ENCODE results near the gene CACNA2D1. TPM values are rescaled to one million over a fixed set of nuclear protein-coding genes. Genes with fewer than 3 reads are reported as not detected.

The CACNA2D1 gene
- total and polyA plus RNA-seq, 8 donors = 1.8 to 72.7 (median 5.7) TPM

DNA sequence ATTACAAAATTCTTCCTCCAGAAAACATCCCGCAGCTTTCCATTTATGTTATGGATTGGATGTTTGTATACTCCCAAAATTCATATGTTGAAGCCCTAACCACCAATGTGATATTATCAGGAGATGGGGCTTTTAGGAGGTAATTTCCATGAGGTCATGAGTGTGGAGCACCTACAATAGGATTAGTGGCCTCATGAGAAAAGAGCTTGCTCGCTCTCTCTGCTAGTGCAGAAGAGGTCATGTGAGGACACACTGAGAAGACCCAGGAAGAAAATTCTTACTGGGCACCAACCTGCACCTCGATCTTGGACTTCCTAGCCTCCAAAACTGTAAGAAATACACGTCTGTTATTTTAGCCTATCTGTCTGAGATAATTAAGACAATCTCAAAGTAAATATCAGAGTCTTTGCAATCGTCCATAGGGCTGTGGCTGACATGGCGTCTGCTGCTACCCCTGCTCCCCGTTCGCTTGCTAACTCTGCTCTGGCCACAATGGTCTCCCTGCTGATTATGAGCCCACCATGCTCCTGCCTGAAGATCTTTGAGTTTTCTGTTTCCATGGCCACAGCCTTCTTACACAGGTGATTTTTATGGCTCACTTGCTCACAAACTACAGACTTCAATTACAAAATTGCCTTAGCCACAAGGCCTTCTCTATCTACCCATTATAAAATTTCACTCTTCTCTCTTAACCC lies 333.3 kb downstream of the CACNA2D1 start:
- Histone ChIP-seq H3K36me3 (no peaks in the 10 kb centered on the region), H3K27ac (no peak overlapping the region), H3K27me3 (no peaks in the 10 kb centered on the region), H3K4me1 (no peaks in the 10 kb centered on the region), H3K9me3 (no peaks in the 10 kb centered on the region), H3K4me3 (no peak overlapping the region)
- WGBS, 5 donors = 76 to 88% (median 85%) methylated on average over 7 to 8 of the region's 8 CpGs
- intact Hi-C loops (cut with DNase I; ENCODE audit: low total_unique reads) = no loop called here
- DNase-seq = no peak
- no peak for TF ChIP-seq POLR2A (IDR thresholded peaks at IDR 0.05)
- no peak for TF ChIP-seq CTCF (IDR thresholded peaks at IDR 0.05)
- no peak for TF ChIP-seq POLR2AphosphoS5 (IDR thresholded peaks at IDR 0.05)
- no peak for TF ChIP-seq EP300 (IDR thresholded peaks at IDR 0.05)

DNA sequence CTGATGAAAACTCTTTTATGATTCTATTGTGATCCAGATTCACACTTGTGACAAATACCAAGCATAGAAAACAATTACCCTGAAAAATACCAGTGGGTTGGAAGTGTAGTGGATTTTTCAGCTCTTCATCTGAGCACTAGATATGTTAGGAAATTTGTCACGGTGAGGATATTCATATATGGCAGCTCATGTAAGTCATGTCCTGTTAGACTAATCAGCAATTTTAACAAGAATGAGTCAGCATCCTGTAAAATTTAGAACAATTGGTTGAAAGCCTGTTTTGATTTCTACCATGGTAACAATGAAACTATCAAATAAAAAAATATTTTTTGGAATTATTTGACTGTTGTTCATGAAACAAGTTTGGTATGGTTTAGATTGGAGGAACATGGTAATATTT lies 334.3 kb downstream of the CACNA2D1 start:
- Histone ChIP-seq H3K36me3 (no peaks in the 10 kb centered on the region), H3K4me1 (no peaks in the 10 kb centered on the region), H3K27me3 (no peaks in the 10 kb centered on the region), H3K9me3 (no peaks in the 10 kb centered on the region), H3K27ac (no peak overlapping the region), H3K4me3 (no peak overlapping the region)
- WGBS, 5 donors = 57 to 81% (median 71%) methylated on average over 1 of the region's 1 CpG
- intact Hi-C loops (cut with DNase I; ENCODE audit: low total_unique reads) = no loop called here
- TF ChIP-seq EP300 (IDR thresholded peaks at IDR 0.05) (no peak), POLR2A (IDR thresholded peaks at IDR 0.05) (no peak), POLR2AphosphoS5 (IDR thresholded peaks at IDR 0.05) (no peak), CTCF (IDR thresholded peaks at IDR 0.05) (no peak)
- DNase-seq = no peak

- Histone ChIP-seq H3K27me3 (no peaks in the 10 kb centered on the region), H3K27ac (no peak overlapping the region), H3K4me3 (no peak overlapping the region), H3K9me3 (no peaks in the 10 kb centered on the region), H3K36me3 (no peaks in the 10 kb centered on the region), H3K4me1 (no peaks in the 10 kb centered on the region)
- no peak for TF ChIP-seq CTCF (IDR thresholded peaks at IDR 0.05)
- no peak for TF ChIP-seq EP300 (IDR thresholded peaks at IDR 0.05)
- TF ChIP-seq POLR2A (IDR thresholded peaks at IDR 0.05) = no peak
- TF ChIP-seq POLR2AphosphoS5 (IDR thresholded peaks at IDR 0.05) = no peak
- intact Hi-C loops (cut with DNase I; ENCODE audit: low total_unique reads) = no loop called here
- 72 to 96% (median 84%) methylated on average over 3 of the region's 3 CpGs for WGBS, 5 donors
- no peak for DNase-seq
Measured at GRCh38 chr7:82106201-82106600, 337.4 kb downstream of the CACNA2D1 start.

GRCh38 chr7:82105463-82105862 lies 338.1 kb downstream of the CACNA2D1 start:
- H3K4me1 ChIP-seq = no peaks in the 10 kb centered on the region
- TF ChIP-seq POLR2AphosphoS5 (IDR thresholded peaks at IDR 0.05) (no peak), POLR2A (IDR thresholded peaks at IDR 0.05) (no peak), CTCF (IDR thresholded peaks at IDR 0.05) (no peak), EP300 (IDR thresholded peaks at IDR 0.05) (no peak)
- no peaks in the 10 kb centered on the region for H3K9me3 ChIP-seq
- H3K27ac ChIP-seq = no peak overlapping the region
- intact Hi-C loops (cut with DNase I; ENCODE audit: low total_unique reads) = no loop called here
- WGBS, 5 donors = 66 to 81% (median 68%) methylated on average over 3 of the region's 3 CpGs
- no peaks in the 10 kb centered on the region for H3K36me3 ChIP-seq
- no peak overlapping the region for H3K4me3 ChIP-seq
- no peak for DNase-seq
- no peaks in the 10 kb centered on the region for H3K27me3 ChIP-seq
